ENCODE results near the gene RBM27.
A peak's percentile ranks its signal among the peaks of the same experiment; 100 is the strongest.
"Not testable (repeated sequence)": the region's sequence is repeated elsewhere in the genome, so short reads cannot be mapped to it uniquely, and the experiment has no call there.

Gene RBM27

DNA sequence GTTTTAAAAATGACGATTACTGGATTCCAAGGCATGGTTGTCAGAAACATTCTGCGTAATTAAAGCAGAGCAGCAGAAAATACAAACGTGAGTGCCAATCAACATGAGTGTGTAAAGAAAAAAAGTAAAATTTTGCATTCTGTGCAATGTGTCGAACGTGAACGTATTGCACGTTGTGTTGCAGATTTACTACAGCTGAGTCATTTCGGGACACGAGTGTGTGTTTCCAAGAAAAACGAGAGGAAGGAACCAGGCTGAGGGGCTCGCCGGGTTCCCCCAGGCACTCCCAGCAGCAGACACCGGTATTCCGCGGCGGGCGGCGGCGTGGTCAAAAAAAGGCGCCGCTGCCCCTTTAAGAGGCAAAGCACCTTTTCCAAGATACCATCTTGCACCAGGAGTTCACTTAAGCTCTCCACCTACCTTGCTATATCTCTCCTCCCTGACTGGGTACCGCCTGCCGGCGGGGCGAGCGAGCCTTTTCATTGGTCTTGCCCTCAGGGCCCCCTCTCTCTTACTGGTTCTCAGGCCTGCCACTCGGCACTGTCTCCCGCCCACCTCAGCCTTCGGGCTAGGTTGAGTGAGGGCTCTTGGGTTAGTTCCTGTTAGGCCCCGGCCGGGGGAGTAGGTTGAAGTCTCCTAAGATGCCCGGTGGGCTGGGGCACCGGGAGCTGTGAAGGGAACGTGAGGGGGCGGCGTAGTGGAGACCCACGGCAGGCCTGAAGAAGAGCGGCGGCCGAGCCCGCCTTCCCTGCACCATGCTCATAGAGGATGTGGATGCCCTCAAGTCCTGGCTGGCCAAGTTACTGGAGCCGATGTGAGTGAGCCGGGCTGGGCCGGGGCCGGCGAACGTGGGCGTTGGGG is at the start of gene RBM27:
Gene RBM27, plus strand, starts transcription at position 595 of the 861 bp plus-strand sequence. Its CDS starts 161 bp downstream, at position 756.
- DNase-seq (ENCODE audit: low read depth): peak; percentile 96
- peak within 1 kb of the TSS; percentile 89 for H3K4me3 ChIP-seq (ENCODE audit: low read depth, low read length)

DNA sequence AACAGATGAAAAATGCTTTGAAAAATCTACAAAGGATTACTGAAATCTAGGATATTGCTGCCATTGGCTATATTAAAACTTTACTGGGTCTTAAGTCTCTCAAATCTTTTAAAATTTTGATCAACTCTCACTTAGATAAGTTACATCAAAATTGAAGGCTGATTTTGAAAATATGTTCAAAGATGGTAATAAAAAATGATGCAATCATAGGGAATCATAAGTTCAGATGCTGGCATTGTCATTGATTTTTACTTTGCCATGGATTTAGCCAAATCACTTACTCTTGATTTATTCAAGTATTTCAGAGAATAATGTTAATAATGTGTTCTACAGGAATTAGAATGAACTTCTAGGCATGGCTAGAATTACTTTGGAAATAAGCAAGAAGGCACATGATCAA is 45.1 kb upstream of the RBM27 start:
- DNase-seq (ENCODE audit: low read depth): no peak
- no peak overlapping the region for H3K4me3 ChIP-seq (ENCODE audit: low read depth, low read length)

- DNase-seq (ENCODE audit: low read depth): no peak
Measured at GRCh38 chr5:146164382-146164781, 39.0 kb upstream of the RBM27 start.

DNA sequence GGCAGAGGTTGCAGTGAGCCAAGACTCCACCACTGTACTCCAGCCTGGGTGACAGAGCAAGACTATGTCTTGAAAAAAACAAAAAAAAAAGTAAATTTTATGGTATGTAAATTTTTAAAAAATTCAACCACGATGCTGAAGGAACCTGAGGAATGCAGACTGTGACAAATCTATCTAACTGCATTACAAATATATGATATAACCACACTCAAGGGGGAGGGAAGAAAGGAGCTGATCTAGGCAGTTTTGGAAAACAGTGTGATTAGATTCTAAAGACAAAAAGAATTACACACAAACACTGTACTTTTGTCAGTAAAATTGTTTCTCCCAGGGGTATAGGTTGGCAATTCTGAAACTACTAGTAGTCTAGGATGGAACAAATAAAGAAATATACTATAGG is 37.9 kb upstream of the RBM27 start:
- no peak overlapping the region for H3K4me3 ChIP-seq (ENCODE audit: low read depth, low read length)
- DNase-seq (ENCODE audit: low read depth): no peak

More at GRCh38 chr5:146164382-146164781, 39.0 kb upstream of the RBM27 start:
- no peak overlapping the region for H3K4me3 ChIP-seq (ENCODE audit: low read depth, low read length)

GRCh38 chr5:146165903-146166302 is 37.5 kb upstream of the RBM27 start:
- no peak overlapping the region for H3K4me3 ChIP-seq (ENCODE audit: low read depth, low read length)
- no peak for DNase-seq (ENCODE audit: low read depth)

DNA sequence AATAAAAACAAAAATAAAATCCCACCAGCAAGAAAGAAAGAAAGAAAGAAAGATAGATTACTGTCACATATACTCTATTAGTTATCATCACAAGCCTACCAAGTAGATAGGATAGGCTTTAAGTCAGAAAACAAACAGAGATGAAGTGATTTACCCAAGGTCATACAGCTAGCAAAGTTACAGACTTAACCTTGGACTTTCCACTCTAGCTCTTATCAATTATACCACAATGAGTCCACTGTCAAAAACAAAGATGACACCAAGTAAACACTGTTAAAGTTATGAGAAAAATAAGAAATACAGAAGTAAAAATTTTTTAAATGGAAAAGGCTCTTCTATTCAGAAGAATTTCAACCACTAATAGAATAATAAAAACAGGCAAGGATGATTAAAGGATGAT is 34.3 kb upstream of the RBM27 start:
- DNase-seq (ENCODE audit: low read depth): no peak
- no peak overlapping the region for H3K4me3 ChIP-seq (ENCODE audit: low read depth, low read length)

DNA sequence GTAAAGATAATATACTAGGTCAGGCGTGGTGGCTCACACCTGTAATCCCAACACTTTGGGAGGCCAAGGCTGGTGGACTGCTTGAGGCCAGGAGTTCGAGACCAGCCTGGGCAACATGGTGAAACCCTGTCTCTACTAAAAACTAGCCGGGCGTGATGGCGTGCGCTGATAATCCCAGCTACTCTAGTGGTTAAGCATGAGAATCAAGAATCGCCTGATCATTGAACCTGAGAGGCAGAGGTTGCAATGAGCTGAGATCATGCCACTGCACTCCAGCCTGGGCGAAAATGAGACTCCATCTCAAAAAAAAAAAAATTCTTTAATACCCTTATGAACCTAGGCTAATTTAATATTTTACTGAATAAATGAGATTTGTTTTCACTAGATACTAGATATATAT is 30.4 kb upstream of the RBM27 start:
- DNase-seq (ENCODE audit: low read depth); H3K4me3 ChIP-seq (ENCODE audit: low read depth, low read length): not testable (repeated sequence)

GRCh38 chr5:146173597-146173996 is 29.8 kb upstream of the RBM27 start:
- no peak for DNase-seq (ENCODE audit: low read depth)
- H3K4me3 ChIP-seq (ENCODE audit: low read depth, low read length): no peak overlapping the region

- H3K4me3 ChIP-seq (ENCODE audit: low read depth, low read length): no peak overlapping the region
- DNase-seq (ENCODE audit: low read depth): no peak
Measured at GRCh38 chr5:146176805-146177204, 26.6 kb upstream of the RBM27 start.

DNA sequence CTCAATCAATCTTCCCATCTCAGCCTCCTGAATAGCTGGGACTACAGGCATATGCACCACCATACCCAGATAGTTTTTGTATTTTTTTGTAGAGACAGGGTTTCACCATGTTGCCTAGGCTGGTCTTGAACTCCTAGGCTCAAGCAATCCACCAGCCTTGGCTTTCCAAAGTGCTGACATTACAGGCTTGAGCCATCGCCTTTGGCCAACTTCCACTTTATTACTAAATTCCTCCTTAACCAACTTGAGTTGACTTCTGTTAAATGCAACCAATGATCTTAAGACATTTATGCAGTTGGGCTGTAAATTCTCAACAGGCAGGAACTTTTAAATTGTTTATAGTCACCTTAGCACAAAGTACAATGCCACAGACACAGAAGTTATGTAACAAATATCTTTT is 23.7 kb upstream of the RBM27 start:
- no peak for DNase-seq (ENCODE audit: low read depth)
- no peak overlapping the region for H3K4me3 ChIP-seq (ENCODE audit: low read depth, low read length)

GRCh38 chr5:146183403-146183802 is 20.0 kb upstream of the RBM27 start:
- DNase-seq (ENCODE audit: low read depth): not testable (repeated sequence)
- peak overlapping the region; percentile 71 for H3K4me3 ChIP-seq (ENCODE audit: low read depth, low read length)

DNA sequence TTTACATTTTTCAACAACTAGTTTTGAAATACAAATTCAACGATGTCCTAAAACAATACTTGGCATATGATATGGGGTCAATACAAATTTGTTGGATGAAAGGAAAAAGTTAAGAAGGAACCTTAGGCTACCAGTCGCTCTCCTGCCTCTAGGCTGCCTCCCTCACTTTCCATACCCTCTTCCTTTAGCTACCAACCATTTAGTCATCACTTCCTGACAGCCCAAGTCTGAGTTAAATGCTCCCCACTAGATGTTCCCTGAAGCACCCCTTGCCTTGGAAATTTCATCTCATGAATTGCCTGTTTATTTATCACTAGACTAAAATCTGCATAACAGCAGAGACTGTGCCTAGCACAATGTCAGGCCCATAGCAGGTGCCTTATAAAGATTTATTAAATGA is 18.2 kb upstream of the RBM27 start:
- DNase-seq (ENCODE audit: low read depth): no peak
- no peak overlapping the region for H3K4me3 ChIP-seq (ENCODE audit: low read depth, low read length)

GRCh38 chr5:146188358-146188757 is 15.0 kb upstream of the RBM27 start:
- H3K4me3 ChIP-seq (ENCODE audit: low read depth, low read length): no peak overlapping the region
- no peak for DNase-seq (ENCODE audit: low read depth)

- H3K4me3 ChIP-seq (ENCODE audit: low read depth, low read length): no peak overlapping the region
- no peak for DNase-seq (ENCODE audit: low read depth)
Measured at GRCh38 chr5:146192571-146193043, 10.8 kb upstream of the RBM27 start.

DNA sequence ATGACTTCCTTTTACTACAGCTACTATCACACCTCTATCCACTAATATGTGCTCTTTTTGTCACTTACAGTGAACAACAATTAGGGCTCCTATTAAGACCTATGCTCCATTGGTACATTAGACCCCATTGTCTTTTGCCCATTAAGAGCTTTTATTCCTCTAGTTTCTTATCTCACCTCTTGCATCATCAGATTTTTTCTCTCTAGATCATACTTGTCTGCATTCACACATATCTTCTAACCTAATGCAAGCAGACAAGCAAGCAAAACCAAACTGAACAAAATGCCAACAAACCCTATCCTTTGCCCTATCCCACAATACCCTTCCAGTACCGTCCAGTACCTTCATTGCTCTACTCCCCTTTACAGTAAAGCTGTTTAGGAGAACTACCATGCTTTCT is 10.1 kb upstream of the RBM27 start:
- DNase-seq (ENCODE audit: low read depth): no peak
- no peak overlapping the region for H3K4me3 ChIP-seq (ENCODE audit: low read depth, low read length)

DNA sequence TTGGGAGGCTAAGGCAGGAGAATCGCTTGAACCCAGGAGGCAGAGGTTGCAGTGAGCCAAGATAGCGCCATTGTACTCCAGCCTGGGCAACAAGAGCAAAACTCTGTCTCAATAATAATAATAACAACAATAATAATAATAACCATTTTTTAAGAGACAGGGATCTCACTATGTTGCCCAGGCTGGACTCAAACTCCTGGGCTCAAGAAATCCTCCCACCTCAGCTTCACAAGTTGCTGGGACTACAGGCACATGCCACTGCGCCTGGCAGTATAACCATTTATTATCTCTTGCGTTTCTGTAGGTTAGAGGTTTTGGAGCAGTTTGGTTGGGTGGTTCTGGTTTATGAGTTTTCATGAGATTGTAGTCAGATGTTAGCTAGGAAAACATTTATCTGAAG is 8.4 kb upstream of the RBM27 start:
- DNase-seq (ENCODE audit: low read depth); H3K4me3 ChIP-seq (ENCODE audit: low read depth, low read length): not testable (repeated sequence)

GRCh38 chr5:146196459-146197048 is 6.9 kb upstream of the RBM27 start:
- no peak for DNase-seq (ENCODE audit: low read depth)
- H3K4me3 ChIP-seq (ENCODE audit: low read depth, low read length): no peak overlapping the region

DNA sequence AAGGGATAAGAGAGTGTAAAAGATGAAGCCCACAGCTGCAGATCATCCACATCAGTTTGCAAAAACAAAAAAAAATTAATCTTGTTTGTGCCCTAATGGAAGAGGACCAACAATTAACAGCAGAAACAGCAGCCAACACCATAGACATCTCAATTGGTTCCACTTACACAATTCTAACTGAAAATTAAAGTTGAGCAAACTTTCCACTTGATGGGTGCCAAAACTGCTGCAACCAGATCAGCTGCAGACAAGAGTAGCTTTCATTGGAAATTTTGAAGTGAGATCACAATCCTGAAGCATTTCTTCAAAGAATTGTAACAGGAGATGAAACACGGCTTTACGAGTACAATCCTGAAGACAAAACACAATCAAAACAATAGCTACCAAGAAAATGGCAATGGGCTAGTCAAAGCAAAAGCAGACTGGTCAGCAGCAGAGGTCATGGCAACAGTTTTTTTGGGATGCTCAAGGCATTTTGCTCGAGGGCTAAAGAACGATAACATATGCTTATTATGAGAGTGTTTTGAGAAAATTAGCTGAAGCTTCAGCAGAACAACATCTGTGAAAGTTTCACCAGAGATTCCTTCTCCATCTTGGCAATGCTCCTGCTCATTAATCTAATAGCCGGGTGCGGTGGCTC is 4.1 kb upstream of the RBM27 start:
- DNase-seq (ENCODE audit: low read depth): no peak
- H3K4me3 ChIP-seq (ENCODE audit: low read depth, low read length): no peak overlapping the region

DNA sequence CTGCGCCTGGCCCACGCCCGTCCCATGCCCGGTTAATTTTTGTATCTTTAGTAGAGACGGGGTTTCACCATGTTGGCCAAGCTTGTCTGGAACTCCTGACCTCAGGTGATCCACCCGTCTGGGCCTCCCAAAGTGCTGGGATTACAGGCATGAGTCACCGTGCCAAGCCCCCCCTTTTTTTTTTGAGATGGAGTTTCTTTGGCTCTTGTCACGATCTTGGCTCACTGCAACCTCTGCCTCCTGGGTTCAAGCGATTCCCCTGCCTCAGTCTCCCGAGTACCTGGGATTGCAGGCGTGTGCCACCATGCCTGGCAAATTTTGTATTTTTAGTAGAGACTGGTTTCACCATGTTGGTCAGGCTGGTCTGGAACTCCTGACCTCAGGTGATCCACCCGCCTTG is 1.6 kb upstream of the RBM27 start:
- not testable (repeated sequence) for H3K4me3 ChIP-seq (ENCODE audit: low read depth, low read length); DNase-seq (ENCODE audit: low read depth)

- DNase-seq (ENCODE audit: low read depth): no peak
- peak overlapping the region; percentile 89 for H3K4me3 ChIP-seq (ENCODE audit: low read depth, low read length)
Measured at GRCh38 chr5:146203872-146204192, 427 bp downstream of the RBM27 start.
